Muscle of arm (tissue), 12 donors: Measurements from ENCODE around the gene CLEC7A. TPM values are rescaled to one million over a fixed set of nuclear protein-coding genes. Genes with fewer than 3 reads are reported as not detected.

Source experiments
- DNase-seq: peaks from one replicate; pipeline ENCODE4 v3.0.0-alpha.2; 2013
- polyA plus RNA-seq, 12 donors: library from polyadenylated mRNA; unstranded; fragments of 120-200 nt; gene quantifications; one replicate each; pipeline ENCODE4 v1.2.1, GENCODE V29; 2013; ENCODE audit not compliant: insufficient read length in 12 of 12

CLEC7A gene
- polyA plus RNA-seq, 12 donors = 0.77 to 6.1 (median 2.0) TPM; not detected in 1

DNA sequence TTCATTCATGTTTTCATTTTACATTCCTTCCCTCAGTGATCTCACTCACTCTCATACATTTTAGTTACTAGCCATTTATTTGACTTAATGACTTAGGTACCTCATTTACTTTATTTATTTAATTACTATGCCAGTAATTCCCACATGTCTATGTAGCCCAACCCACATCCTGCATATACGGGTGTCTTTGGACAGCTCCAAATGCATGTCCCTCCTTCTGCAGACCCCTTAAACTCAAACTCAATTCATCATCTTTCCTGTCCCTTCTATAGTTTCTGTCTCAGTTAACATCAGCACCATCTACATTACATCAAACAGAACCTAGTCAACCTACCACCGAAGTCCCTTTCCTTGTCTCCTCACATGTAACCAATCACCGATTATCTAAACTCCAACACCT, 34.0 kb downstream of the CLEC7A start:
- no peak for DNase-seq

DNA sequence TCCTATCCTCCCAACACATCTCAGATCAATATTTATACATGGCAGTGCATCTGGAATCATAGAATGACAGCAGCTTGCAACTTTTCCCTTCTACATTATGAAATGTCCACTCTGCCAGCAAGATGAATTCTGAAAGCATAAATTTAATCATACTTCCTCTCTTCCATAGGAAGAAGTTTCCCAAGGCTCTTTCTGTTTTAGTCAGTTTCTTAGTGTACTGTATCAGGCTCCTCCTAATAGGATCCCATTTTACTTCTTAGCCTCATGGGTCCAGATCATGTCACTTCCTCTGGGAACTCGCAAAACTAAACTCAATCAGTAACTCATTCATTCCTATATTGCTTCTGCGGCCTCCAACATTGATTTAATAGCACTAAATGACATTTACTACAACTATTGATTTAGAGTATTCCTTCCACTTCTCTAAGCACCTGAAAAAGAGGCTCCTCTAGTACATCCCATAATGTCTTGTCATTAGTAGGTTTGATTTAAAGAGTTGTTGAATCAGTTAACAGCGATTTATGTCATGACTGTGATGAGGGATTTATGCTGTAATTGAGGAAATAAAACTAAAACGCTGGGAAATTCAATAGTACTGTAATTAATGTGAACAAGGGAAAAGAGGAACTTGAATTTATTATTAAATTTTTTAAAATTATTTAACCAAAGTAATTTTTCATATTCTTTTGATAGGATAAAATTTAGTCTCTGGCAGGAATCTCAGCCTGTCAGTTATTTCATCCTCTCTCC, 35.2 kb downstream of the CLEC7A start:
- DNase-seq = no peak

DNA sequence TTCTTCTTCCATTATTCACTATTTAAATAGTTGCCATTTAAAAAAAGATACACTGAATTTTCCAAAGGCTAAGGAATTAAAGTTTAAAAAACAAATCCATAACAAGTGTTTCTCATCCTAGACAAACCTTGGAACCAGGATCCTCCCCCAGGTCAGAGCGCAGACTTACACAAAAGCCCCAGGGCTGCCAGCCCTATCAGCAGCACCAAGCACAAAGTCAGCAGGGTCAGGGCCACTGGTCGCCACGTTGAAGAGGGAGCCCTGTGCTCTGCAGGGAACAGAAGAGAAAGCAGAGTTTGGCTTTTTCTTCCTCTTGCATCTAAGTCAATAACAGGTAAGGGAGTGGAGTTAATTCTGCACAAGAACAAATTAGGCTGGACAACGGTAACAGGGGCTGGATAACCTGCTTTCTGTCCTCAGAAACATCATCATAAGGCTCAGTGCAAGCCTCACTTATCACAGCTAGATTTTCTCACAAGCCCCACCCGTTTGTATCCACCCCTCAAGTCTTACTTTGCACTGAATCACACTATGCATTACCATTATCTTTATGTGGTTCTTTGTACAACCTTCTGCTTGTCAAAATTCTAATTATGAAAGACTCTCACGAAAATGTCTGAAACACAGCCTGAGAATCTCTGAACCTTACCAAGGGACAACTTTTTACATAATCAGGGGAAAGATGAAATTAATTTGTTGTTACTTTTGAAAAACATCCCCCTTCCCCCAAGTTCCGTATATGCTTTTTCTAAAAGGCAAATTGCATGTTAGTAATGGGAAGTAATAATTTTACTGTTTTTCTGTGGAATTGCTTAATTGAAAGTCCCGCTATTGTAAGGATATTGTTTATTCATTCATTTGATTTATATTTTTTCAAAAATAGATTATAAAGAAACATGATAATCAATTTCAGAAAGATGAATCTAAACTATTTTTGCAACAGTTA, 40.8 kb downstream of the CLEC7A start:
- DNase-seq = no peak

- no peak for DNase-seq
These were observed 42.0 kb downstream of the CLEC7A start for GRCh38 chr12:10088031-10088430.

GRCh38 chr12:10086387-10086786, 43.6 kb downstream of the CLEC7A start:
- DNase-seq = no peak

- DNase-seq = no peak
These were observed 45.3 kb downstream of the CLEC7A start for GRCh38 chr12:10084733-10085132.

- DNase-seq = no peak
These were observed 47.7 kb downstream of the CLEC7A start for GRCh38 chr12:10082117-10082874.

GRCh38 chr12:10075451-10075850, 54.5 kb downstream of the CLEC7A start:
- no peak for DNase-seq

DNA sequence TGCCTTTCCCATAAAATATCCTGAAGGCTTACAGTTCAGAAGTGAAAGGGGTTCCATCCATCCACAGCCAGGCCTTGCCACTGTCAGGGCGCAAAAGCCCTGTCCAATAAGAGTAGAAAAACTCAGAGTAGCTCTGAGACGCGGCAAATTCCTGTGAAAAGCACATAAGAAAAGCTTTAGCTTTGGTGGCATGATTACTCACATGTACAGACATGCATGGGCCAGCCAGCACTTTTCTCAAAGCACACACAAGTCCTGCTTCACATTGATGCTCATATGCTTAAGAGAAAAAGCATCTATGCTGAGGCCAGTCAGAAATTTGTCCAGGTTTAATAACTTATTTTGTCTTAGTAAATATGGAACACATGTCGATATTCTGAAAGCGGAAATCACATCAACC, 56.7 kb downstream of the CLEC7A start:
- no peak for DNase-seq

GRCh38 chr12:10072131-10072530, 57.9 kb downstream of the CLEC7A start:
- no peak for DNase-seq

DNA sequence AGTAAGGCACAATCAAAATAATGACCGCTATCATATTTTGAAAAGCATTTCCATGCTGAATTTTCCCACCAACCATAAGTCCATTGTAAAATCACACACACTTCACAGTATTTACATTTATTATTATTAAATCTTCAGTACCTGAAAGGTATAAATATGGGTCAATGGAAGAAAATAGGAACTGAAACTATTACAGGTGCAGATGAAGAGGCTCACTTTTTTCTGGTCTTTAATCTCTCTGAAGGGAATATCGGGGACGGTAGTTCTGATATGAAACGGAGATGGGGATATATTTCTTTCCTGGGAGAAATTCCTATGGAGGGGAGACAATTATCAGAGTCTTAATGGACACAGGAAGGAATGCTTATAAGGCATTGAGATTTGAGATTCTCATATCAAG, 59.6 kb downstream of the CLEC7A start:
- DNase-seq = no peak

DNA sequence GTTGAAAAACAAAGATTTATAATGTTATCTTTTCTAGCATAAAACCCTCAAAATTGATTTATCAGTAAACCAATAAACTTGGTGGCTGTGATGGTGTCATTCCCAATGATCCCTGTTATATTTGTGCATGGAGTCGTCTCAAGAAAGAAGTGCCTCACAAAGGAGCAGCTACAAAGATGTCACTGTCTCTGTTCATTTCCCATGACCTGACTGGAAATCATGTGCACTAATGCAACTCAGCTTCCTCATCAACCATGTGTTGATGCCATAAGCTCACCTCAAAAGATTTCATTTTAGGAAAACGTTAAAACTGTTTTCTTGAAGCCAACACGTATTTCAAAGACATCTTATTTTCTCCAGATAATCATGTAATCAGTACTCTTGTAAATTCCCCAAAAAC, 60.0 kb downstream of the CLEC7A start:
- DNase-seq = no peak

DNA sequence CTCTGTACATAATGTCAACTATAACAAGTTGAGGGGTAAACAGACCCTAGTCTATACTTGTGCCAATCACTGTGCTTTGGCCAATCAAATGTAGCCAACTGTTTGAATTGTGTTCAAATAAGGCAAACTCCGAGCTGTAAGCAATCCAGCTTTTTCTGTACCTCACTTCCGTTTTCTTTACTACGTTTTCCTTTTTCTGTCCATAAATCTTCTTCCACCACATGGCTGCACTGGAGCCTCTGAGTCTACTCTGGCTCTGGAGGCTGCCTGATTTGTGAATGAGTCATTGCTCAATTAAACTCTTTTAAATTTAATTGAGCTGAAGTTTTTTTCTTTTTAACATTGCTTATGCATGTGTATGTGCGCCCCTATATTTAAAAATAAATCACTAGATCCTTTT, 60.9 kb downstream of the CLEC7A start:
- peak; percentile 12 for DNase-seq

GRCh38 chr12:10068644-10069043, 61.4 kb downstream of the CLEC7A start:
- no peak for DNase-seq

DNA sequence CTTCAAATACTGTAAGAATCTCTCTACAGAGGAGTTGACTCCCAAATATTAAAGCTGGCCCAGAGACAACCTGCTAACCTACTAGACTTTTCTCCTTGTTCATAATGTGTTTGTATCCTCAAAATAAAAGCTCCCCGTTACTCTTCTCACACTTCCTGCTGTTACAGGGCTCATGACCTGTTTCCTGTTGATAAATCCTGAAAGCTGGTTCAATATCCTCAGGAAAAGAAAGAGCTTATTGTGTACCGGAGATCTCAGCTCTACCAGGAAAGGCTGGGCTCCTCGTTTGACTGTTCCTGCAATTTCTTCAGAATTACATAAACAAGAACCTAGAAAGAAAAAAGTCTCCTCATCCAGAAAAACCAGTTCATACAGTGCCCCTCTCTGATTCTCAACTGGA, 62.1 kb downstream of the CLEC7A start:
- no peak for DNase-seq

DNA sequence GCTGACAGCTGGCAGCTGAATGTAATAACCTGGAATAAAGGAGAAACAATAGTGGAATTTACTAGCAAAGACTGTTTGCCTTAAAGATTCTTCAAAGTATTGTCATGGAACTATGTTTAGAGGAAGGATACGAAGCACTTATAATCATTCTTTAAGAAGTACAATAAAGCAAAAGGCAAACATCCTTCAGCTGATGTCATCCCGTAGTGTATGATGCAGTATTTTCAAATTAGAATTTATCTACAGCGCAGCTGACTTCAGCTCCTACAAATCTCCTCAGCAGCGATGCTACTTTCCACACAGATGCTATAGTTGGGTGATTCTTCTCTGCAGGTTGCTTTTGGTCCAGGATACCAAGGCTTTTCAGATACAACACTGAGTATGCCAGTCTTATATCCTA, 62.7 kb downstream of the CLEC7A start:
- no peak for DNase-seq

Other genes starting within 250 kb of the CLEC7A start
- under 1 TPM in 2 of 12 donors, not detected in 10; 0.25 to 0.47 TPM for gene KLRF2, start 248.7 kb downstream of the CLEC7A start, polyA plus RNA-seq
- gene CLEC2A, start 197.8 kb downstream of the CLEC7A start, polyA plus RNA-seq = 1 to 10 TPM in 2 of 12 donors, not detected in 10; 1.1 to 4.1 TPM
- gene CLEC12A, start 158.8 kb downstream of the CLEC7A start, polyA plus RNA-seq = 1 to 10 TPM in 3 of 12 donors, under 1 TPM in 6, not detected in 3; 0.35 to 1.9 (median 0.61) TPM
- gene CLEC1B, start 131.1 kb downstream of the CLEC7A start, polyA plus RNA-seq = under 1 TPM in 6 of 12 donors, not detected in 6; 0.13 to 0.36 (median 0.31) TPM
- gene CLEC12B, start 119.6 kb downstream of the CLEC7A start, polyA plus RNA-seq = under 1 TPM in 3 of 12 donors, not detected in 9; 0.07 to 0.25 (median 0.14) TPM
- 1 to 10 TPM in 1 of 12 donors, under 1 TPM in 9, not detected in 2; 0.11 to 2.0 (median 0.25) TPM for gene CLEC9A, start 99.5 kb downstream of the CLEC7A start, polyA plus RNA-seq
- 1 to 10 TPM in 10 of 12 donors, not detected in 2; 1.9 to 5.3 (median 3.3) TPM for gene CLEC1A, start 31.2 kb downstream of the CLEC7A start, polyA plus RNA-seq
- 1 to 10 TPM in 8 of 12 donors, under 1 TPM in 2, not detected in 2; 0.69 to 2.5 (median 1.2) TPM for gene OLR1, start 41.9 kb upstream of the CLEC7A start, polyA plus RNA-seq
- gene TMEM52B, start 48.8 kb upstream of the CLEC7A start, polyA plus RNA-seq = under 1 TPM in 9 of 12 donors, not detected in 3; 0.04 to 0.96 (median 0.26) TPM
- gene GABARAPL1, start 82.7 kb upstream of the CLEC7A start, polyA plus RNA-seq = 10 to 100 TPM in 11 of 12 donors, not detected in 1; 21.2 to 63.3 (median 25.2) TPM
- gene KLRD1, start 177.7 kb upstream of the CLEC7A start, polyA plus RNA-seq = 1 to 10 TPM in 3 of 12 donors, under 1 TPM in 7, not detected in 2; 0.16 to 1.6 (median 0.72) TPM